ENCODE data around the gene BDP1.
A peak's percentile ranks its signal among the peaks of the same experiment; 100 is the strongest.
"Not testable (repeated sequence)": the region's sequence is repeated elsewhere in the genome, so short reads cannot be mapped to it uniquely, and the experiment has no call there.

Gene BDP1

GRCh38 chr5:71455427-71456361 lies at the start of gene BDP1:
BDP1 (plus strand) TSS chr5:71455651; CDS start chr5:71455878, 227 bp downstream.
- peak; percentile 98 for DNase-seq

GRCh38 chr5:71410088-71410487 lies 45.4 kb upstream of the BDP1 start:
- DNase-seq: not testable (repeated sequence)

- DNase-seq: not testable (repeated sequence)
Observed at GRCh38 chr5:71415626-71416025, 39.8 kb upstream of the BDP1 start.

- DNase-seq: not testable (repeated sequence)
Observed at GRCh38 chr5:71418026-71418425, 37.4 kb upstream of the BDP1 start.

GRCh38 chr5:71421278-71421677 lies 34.2 kb upstream of the BDP1 start:
- DNase-seq: not testable (repeated sequence)

GRCh38 chr5:71423896-71424295 lies 31.6 kb upstream of the BDP1 start:
- not testable (repeated sequence) for DNase-seq

- not testable (repeated sequence) for DNase-seq
Observed at GRCh38 chr5:71426686-71427474, 28.6 kb upstream of the BDP1 start.

GRCh38 chr5:71432410-71432809 lies 23.0 kb upstream of the BDP1 start:
- DNase-seq: not testable (repeated sequence)

GRCh38 chr5:71434825-71435224 lies 20.6 kb upstream of the BDP1 start:
- not testable (repeated sequence) for DNase-seq

- not testable (repeated sequence) for DNase-seq
Observed at GRCh38 chr5:71441564-71441963, 13.9 kb upstream of the BDP1 start.

GRCh38 chr5:71443891-71444290 lies 11.6 kb upstream of the BDP1 start:
- not testable (repeated sequence) for DNase-seq

GRCh38 chr5:71445015-71445414 lies 10.4 kb upstream of the BDP1 start:
- not testable (repeated sequence) for DNase-seq

- DNase-seq: not testable (repeated sequence)
Observed at GRCh38 chr5:71445523-71446152, 9.8 kb upstream of the BDP1 start.

- DNase-seq: not testable (repeated sequence)
Observed at GRCh38 chr5:71446540-71447216, 8.8 kb upstream of the BDP1 start.

GRCh38 chr5:71447218-71447808 lies 8.1 kb upstream of the BDP1 start:
- not testable (repeated sequence) for DNase-seq

- DNase-seq: no peak
Observed at GRCh38 chr5:71452876-71453275, 2.6 kb upstream of the BDP1 start.

GRCh38 chr5:71454913-71455312 lies 538 bp upstream of the BDP1 start:
- no peak for DNase-seq

- no peak for DNase-seq
Observed at GRCh38 chr5:71456362-71456743, 902 bp downstream of the BDP1 start.

GRCh38 chr5:71457106-71457505 lies 1.7 kb downstream of the BDP1 start:
- DNase-seq: no peak

- no peak for DNase-seq
Observed at GRCh38 chr5:71460693-71461092, 5.2 kb downstream of the BDP1 start.

- no peak for DNase-seq
Observed at GRCh38 chr5:71461360-71461759, 5.9 kb downstream of the BDP1 start.

- no peak for DNase-seq
Observed at GRCh38 chr5:71471193-71471592, 15.7 kb downstream of the BDP1 start.

Measured in right hindlimb (tissue), 1 donor.